ENCODE measurements around the gene CARTPT. TPM values are rescaled to one million over a fixed set of nuclear protein-coding genes. Genes with fewer than 3 reads are reported as not detected.

Gene CARTPT
- not detected in 2 replicates for total RNA-seq
- not detected in 2 replicates for polyA plus RNA-seq

GRCh38 chr5:71719063-71719964 lies at the start of gene CARTPT:
Gene CARTPT (plus strand): TSS chr5:71719275. CDS start chr5:71719294, 19 bp downstream.
- Histone ChIP-seq H3K27ac (no peak within 1 kb of the TSS), H3K4me1 (ENCODE audit: low read depth) (no peaks in the 10 kb centered on the region), H3K4me3 (no peak within 1 kb of the TSS), H3K27me3 (peaks cover 94% of the 10 kb centered on the region), H3K36me3 (no peaks in the 10 kb centered on the region), H3K9me3 (ENCODE audit: low read depth) (no peaks in the 10 kb centered on the region)
- peak; percentile 42 to 86 for DNase-seq (ENCODE audit: low read depth in 1 of 2, low spot score in 1 of 2)
- TF ChIP-seq, protein P1, sequence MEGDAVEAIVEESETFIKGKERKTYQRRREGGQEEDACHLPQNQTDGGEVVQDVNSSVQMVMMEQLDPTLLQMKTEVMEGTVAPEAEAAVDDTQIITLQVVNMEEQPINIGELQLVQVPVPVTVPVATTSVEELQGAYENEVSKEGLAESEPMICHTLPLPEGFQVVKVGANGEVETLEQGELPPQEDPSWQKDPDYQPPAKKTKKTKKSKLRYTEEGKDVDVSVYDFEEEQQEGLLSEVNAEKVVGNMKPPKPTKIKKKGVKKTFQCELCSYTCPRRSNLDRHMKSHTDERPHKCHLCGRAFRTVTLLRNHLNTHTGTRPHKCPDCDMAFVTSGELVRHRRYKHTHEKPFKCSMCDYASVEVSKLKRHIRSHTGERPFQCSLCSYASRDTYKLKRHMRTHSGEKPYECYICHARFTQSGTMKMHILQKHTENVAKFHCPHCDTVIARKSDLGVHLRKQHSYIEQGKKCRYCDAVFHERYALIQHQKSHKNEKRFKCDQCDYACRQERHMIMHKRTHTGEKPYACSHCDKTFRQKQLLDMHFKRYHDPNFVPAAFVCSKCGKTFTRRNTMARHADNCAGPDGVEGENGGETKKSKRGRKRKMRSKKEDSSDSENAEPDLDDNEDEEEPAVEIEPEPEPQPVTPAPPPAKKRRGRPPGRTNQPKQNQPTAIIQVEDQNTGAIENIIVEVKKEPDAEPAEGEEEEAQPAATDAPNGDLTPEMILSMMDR (IDR thresholded peaks at IDR 0.05; ENCODE audit: low read depth, low read length), result no peak

DNA sequence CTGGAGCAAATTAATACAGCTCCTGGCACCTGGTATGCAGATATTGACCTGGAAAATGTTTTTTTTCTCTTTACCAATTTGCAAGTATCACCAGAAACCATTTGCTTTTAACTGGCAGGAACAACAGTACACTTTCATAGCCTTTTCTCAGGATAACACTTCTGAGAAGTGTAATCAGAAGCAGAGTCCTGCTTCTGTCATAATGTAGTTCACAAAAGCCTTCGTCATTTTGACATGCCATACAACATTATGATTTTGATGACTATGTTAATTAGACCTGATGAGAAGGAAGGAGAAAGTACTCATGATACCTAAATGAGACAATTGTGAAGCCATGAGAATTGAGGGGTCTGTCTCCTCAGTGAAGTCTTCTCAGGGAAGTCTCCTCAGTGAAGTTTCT lies 41.1 kb upstream of the CARTPT start:
- TF ChIP-seq, protein P1 (IDR thresholded peaks at IDR 0.05; ENCODE audit: low read depth, low read length), result no peak
- no peak for DNase-seq (ENCODE audit: low read depth in 1 of 2, low spot score in 1 of 2)
- Histone ChIP-seq H3K27me3 (no peaks in the 10 kb centered on the region), H3K4me1 (ENCODE audit: low read depth) (no peaks in the 10 kb centered on the region), H3K9me3 (ENCODE audit: low read depth) (no peaks in the 10 kb centered on the region), H3K27ac (no peak overlapping the region), H3K4me3 (no peak overlapping the region), H3K36me3 (no peaks in the 10 kb centered on the region)

- no peaks in the 10 kb centered on the region for H3K9me3 ChIP-seq (ENCODE audit: low read depth)
- H3K4me3 ChIP-seq, result no peak overlapping the region
- H3K4me1 ChIP-seq (ENCODE audit: low read depth), result no peaks in the 10 kb centered on the region
- DNase-seq (ENCODE audit: low read depth in 1 of 2, low spot score in 1 of 2), result no peak
- TF ChIP-seq, protein P1 (IDR thresholded peaks at IDR 0.05; ENCODE audit: low read depth, low read length), result no peak
- H3K27me3 ChIP-seq, result no peaks in the 10 kb centered on the region
- H3K27ac ChIP-seq, result no peak overlapping the region
- no peaks in the 10 kb centered on the region for H3K36me3 ChIP-seq
Measured at GRCh38 chr5:71679714-71680113, 39.4 kb upstream of the CARTPT start.

DNA sequence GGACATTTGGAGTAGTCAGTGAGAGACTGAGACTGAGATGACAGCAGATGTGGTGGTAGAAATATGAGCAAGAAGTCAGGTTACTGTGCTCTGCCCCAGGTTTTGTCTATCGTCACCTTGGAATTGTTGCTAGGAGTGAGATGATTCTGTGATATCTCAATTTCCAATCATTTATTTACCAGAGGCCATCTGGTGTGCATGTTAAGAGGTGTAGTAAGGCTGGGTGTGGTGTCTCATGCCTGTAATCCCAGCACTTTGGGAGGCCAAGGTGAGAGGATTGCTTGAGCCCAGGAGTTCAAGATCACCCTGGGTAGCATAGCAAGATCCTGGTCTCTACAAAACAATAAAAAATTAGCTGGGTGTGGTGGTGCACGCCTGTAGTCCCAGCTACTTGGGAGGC lies 38.6 kb upstream of the CARTPT start:
- no peaks in the 10 kb centered on the region for H3K27me3 ChIP-seq
- DNase-seq (ENCODE audit: low read depth in 1 of 2, low spot score in 1 of 2), result no peak
- no peak overlapping the region for H3K27ac ChIP-seq
- no peaks in the 10 kb centered on the region for H3K4me1 ChIP-seq (ENCODE audit: low read depth)
- H3K9me3 ChIP-seq (ENCODE audit: low read depth), result no peaks in the 10 kb centered on the region
- no peak overlapping the region for H3K4me3 ChIP-seq
- TF ChIP-seq, protein P1 (IDR thresholded peaks at IDR 0.05; ENCODE audit: low read depth, low read length), result no peak
- no peaks in the 10 kb centered on the region for H3K36me3 ChIP-seq

DNA sequence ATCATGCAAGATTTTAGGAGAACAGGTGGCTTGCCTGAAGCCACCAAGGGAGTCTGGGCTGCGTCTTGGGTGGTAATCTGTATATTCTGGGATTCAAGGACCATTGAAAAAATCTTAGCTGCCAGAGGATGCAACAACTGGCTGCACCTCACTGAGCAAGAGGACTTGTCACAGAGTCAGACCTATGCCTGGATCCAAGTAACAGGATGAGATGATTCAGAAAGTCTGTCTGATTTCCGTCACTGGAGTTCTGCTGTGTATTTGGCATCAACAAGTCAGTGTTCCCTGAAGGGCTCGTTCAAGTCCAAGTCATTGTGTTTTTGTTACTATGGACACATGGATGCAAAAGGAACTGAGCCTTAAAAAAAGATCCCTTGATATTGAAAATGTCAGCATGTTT lies 37.8 kb upstream of the CARTPT start:
- no peak overlapping the region for H3K4me3 ChIP-seq
- DNase-seq (ENCODE audit: low read depth in 1 of 2, low spot score in 1 of 2), result peak in 1 of 2 donors; percentile 38
- TF ChIP-seq, protein P1 (IDR thresholded peaks at IDR 0.05; ENCODE audit: low read depth, low read length), result no peak
- no peaks in the 10 kb centered on the region for H3K27me3 ChIP-seq
- H3K36me3 ChIP-seq, result no peaks in the 10 kb centered on the region
- no peak overlapping the region for H3K27ac ChIP-seq
- H3K9me3 ChIP-seq (ENCODE audit: low read depth), result no peaks in the 10 kb centered on the region
- no peaks in the 10 kb centered on the region for H3K4me1 ChIP-seq (ENCODE audit: low read depth)

All from cardiac muscle cell (in vitro differentiated cells and primary cell).